Liver (tissue), 9 donors: ENCODE data around the gene ZBTB47. TPM values are rescaled to one million over a fixed set of nuclear protein-coding genes. Genes with fewer than 3 reads are reported as not detected.

Source experiments
- DNase-seq: peaks from one replicate; pipeline ENCODE4 v3.0.0-alpha.2; 2017; ENCODE audit warnings: low spot score
- H3K27ac ChIP-seq, 2 donors: one replicate each; pipeline ENCODE4 v1.7.0; 2013; ENCODE audit warnings: inconsistent platforms in 2 of 2, low read length in 2 of 2, control low read depth in 1 of 2, low read depth in 1 of 2, mild to moderate bottlenecking in 1 of 2
- H3K27me3 ChIP-seq, 4 donors: one replicate each; pipeline versions ENCODE4 v1.6.1 to v1.7.0; 2013; ENCODE audit warnings: low read length in 3 of 4, inconsistent platforms in 1 of 4, mild to moderate bottlenecking in 1 of 4, moderate library complexity in 1 of 4; ENCODE audit not compliant: control insufficient read depth in 4 of 4, insufficient read depth in 4 of 4
- H3K36me3 ChIP-seq, 4 donors: one replicate each; pipeline versions ENCODE4 v1.6.1 to v1.7.0; 2013; ENCODE audit warnings: low read length in 3 of 4, mild to moderate bottlenecking in 3 of 4, low read depth in 1 of 4, moderate library complexity in 1 of 4; ENCODE audit not compliant: control insufficient read depth in 4 of 4, insufficient read depth in 3 of 4
- H3K4me1 ChIP-seq, 4 donors: one replicate each; pipeline versions ENCODE4 v1.6.1 to v1.7.0; 2013; ENCODE audit warnings: low read length in 3 of 4, mild to moderate bottlenecking in 3 of 4, moderate library complexity in 1 of 4; ENCODE audit not compliant: control insufficient read depth in 4 of 4, insufficient read depth in 4 of 4
- H3K4me3 ChIP-seq, 3 donors: one replicate each; pipeline versions ENCODE4 v1.6.1 to v1.7.0; 2013; ENCODE audit warnings: low read length in 3 of 3, control low read depth in 1 of 3, low read depth in 1 of 3, mild to moderate bottlenecking in 1 of 3
- H3K9ac ChIP-seq, 2 donors: one replicate each; pipeline ENCODE4 v1.7.0; 2013; ENCODE audit warnings: low read length in 2 of 2, mild to moderate bottlenecking in 2 of 2, moderate library complexity in 2 of 2, control low read depth in 1 of 2, low read depth in 1 of 2
- H3K9me3 ChIP-seq, 4 donors: one replicate each; pipeline versions ENCODE4 v1.6.1 to v1.7.0; 2013; ENCODE audit warnings: low read length in 3 of 4; ENCODE audit not compliant: control insufficient read depth in 4 of 4
- EGR1 ChIP-seq, 2 donors: IDR thresholded peaks; 2 replicates each; pipeline ENCODE4 v1.6.1; 2016 to 2018; ENCODE audit warnings: antibody characterized with exemption in 2 of 2, low read depth in 2 of 2
- FOXA2 ChIP-seq: IDR thresholded peaks from 2 replicates; pipeline ENCODE4 v1.6.1; 2016; ENCODE audit warnings: antibody characterized with exemption
- GABPA ChIP-seq, 2 donors: IDR thresholded peaks in 1 of 2; conservative IDR thresholded peaks in 1 of 2; 2 replicates each; pipeline ENCODE4 v1.6.1; 2016; ENCODE audit warnings: antibody characterized with exemption in 2 of 2, mild to moderate bottlenecking in 1 of 2, moderate library complexity in 1 of 2
- HNF4A ChIP-seq, 2 donors: conservative IDR thresholded peaks; 2 replicates each; pipeline ENCODE4 v1.6.1; 2016; ENCODE audit warnings: antibody characterized with exemption in 2 of 2, mild to moderate bottlenecking in 2 of 2
- HNF4G ChIP-seq: IDR thresholded peaks from 2 replicates; pipeline ENCODE4 v1.6.1; 2016; ENCODE audit warnings: antibody characterized with exemption
- MAX ChIP-seq: IDR thresholded peaks from 2 replicates; pipeline ENCODE4 v1.6.1; 2016; ENCODE audit warnings: antibody characterized with exemption
- NR2F2 ChIP-seq: IDR thresholded peaks from 2 replicates; pipeline ENCODE4 v1.6.1; 2016; ENCODE audit warnings: antibody characterized with exemption
- RAD21 ChIP-seq, 2 donors: IDR thresholded peaks; 2 replicates each; pipeline ENCODE4 v1.6.1; 2016; ENCODE audit warnings: antibody characterized with exemption in 2 of 2, mild to moderate bottlenecking in 2 of 2
- REST ChIP-seq: IDR thresholded peaks from 2 replicates; pipeline ENCODE4 v1.6.1; 2016; ENCODE audit warnings: antibody characterized with exemption, mild to moderate bottlenecking
- RXRA ChIP-seq, 2 donors: IDR thresholded peaks; 2 replicates each; pipeline ENCODE4 v1.6.1; 2017 to 2018; ENCODE audit warnings: antibody characterized with exemption in 2 of 2, mild to moderate bottlenecking in 1 of 2
- SP1 ChIP-seq: IDR thresholded peaks from 2 replicates; pipeline ENCODE4 v1.6.1; 2018; ENCODE audit warnings: antibody characterized with exemption, mild to moderate bottlenecking
- TAF1 ChIP-seq: conservative IDR thresholded peaks from 2 replicates; pipeline ENCODE4 v1.6.1; 2016; ENCODE audit warnings: antibody characterized with exemption, mild to moderate bottlenecking
- YY1 ChIP-seq: IDR thresholded peaks from 2 replicates; pipeline ENCODE4 v1.6.1; 2016; ENCODE audit warnings: antibody characterized with exemption, mild to moderate bottlenecking
- WGBS: extraction: QIAGEN DNeasy Blood & Tissue Kit; methylation state at CpG from one replicate; pipeline ENCODE4 v1.1.7; 2013; 5-methylcytosine and 5-hydroxymethylcytosine counted together
- polyA plus RNA-seq, 2 donors: library from polyadenylated mRNA; stranded (reverse) in 1 of 2; unstranded in 1 of 2; fragments of 200-250 nt in 1 of 2; fragments of >200 nt in 1 of 2; fragmentation: Nextera tagmentation in 1 of 2; extraction: Ambion mirVana in 1 of 2; gene quantifications; one replicate each; pipeline versions ENCODE4 v1.2.1 to v1.2.3, GENCODE V29; 2013 to 2015
- total RNA-seq, 2 donors: library from RNA; depleted of rRNA; stranded (reverse); fragments of >200 nt; gene quantifications; one replicate each; pipeline ENCODE4 v1.2.3, GENCODE V29; 2014
- TF ChIP-seq, protein P1 (sequence below): IDR thresholded peaks from 2 replicates; pipeline ENCODE4 v1.6.1; 2016; ENCODE audit warnings: antibody characterized with exemption
- TF ChIP-seq, protein P2 (sequence below): fragments of 150-350 bp; IDR thresholded peaks from 2 replicates; pipeline ENCODE4 v1.5.1; 2017; ENCODE audit warnings: improper control_type of control experiment, low read depth, low read length; ENCODE audit not compliant: missing input control
- TF ChIP-seq, protein P3 (sequence below): IDR thresholded peaks from 2 replicates; pipeline ENCODE4 v1.6.1; 2016; ENCODE audit warnings: antibody characterized with exemption
- donor health status: healthy.
- donor health status: healthy.
- donor health status: healthy.
- donor health status: healthy.
- donor health status: healthy.

Gene ZBTB47
- total and polyA plus RNA-seq, 4 donors = 0.42 to 7.4 (median 4.2) TPM

- H3K4me1 ChIP-seq = no peaks in the 10 kb centered on the region
- 81% methylated on average over 5 of the region's 5 CpGs for WGBS
- no peaks in the 10 kb centered on the region for H3K36me3 ChIP-seq
- H3K4me3 ChIP-seq = no peak overlapping the region
- H3K27ac ChIP-seq = no peak overlapping the region
- H3K27me3 ChIP-seq = no peaks in the 10 kb centered on the region
- no peaks in the 10 kb centered on the region for H3K9me3 ChIP-seq
- DNase-seq = no peak
- H3K9ac ChIP-seq = no peak overlapping the region
- TF ChIP-seq, protein P1, sequence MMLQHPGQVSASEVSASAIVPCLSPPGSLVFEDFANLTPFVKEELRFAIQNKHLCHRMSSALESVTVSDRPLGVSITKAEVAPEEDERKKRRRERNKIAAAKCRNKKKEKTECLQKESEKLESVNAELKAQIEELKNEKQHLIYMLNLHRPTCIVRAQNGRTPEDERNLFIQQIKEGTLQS = no peak
- no peak for TF ChIP-seq TAF1
- TF ChIP-seq MAX = no peak
- TF ChIP-seq EGR1 (IDR thresholded peaks at IDR 0.05; ENCODE audit: low read depth in 2 of 2) = no peak
- TF ChIP-seq RXRA (IDR thresholded peaks at IDR 0.05) = no peak
- no peak for TF ChIP-seq SP1
- TF ChIP-seq NR2F2 = no peak
- no peak for TF ChIP-seq FOXA2
- TF ChIP-seq REST = no peak
- TF ChIP-seq, protein P2, sequence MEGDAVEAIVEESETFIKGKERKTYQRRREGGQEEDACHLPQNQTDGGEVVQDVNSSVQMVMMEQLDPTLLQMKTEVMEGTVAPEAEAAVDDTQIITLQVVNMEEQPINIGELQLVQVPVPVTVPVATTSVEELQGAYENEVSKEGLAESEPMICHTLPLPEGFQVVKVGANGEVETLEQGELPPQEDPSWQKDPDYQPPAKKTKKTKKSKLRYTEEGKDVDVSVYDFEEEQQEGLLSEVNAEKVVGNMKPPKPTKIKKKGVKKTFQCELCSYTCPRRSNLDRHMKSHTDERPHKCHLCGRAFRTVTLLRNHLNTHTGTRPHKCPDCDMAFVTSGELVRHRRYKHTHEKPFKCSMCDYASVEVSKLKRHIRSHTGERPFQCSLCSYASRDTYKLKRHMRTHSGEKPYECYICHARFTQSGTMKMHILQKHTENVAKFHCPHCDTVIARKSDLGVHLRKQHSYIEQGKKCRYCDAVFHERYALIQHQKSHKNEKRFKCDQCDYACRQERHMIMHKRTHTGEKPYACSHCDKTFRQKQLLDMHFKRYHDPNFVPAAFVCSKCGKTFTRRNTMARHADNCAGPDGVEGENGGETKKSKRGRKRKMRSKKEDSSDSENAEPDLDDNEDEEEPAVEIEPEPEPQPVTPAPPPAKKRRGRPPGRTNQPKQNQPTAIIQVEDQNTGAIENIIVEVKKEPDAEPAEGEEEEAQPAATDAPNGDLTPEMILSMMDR = no peak
- TF ChIP-seq GABPA (IDR thresholded peaks at IDR 0.05 in 1 of 2, conservative IDR thresholded peaks at IDR 0.05 in 1 of 2) = no peak
Observed at GRCh38 chr3:42712688-42713372, 59.3 kb downstream of the ZBTB47 start.

DNA sequence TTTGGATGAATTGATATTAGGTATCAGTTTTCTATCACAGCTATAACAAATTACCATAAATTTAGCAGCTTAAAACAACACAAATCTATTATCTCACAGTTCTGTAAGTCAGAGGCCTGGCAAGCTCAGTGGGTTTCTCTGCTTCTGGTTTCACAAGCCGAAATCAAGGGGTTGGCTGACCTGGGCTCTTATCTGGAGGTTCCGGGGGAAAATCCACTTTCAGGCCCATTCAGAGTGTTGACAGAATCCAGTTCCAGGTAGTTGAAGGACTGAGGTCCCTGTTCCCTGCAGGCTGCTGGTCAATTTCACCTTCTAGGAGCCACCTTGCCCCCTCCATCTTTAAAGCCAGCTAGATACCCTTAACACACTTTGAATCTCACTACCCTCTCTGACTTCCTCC is 60.2 kb downstream of the ZBTB47 start:
- H3K27ac ChIP-seq = no peak overlapping the region
- no peaks in the 10 kb centered on the region for H3K27me3 ChIP-seq
- H3K4me3 ChIP-seq = no peak overlapping the region
- H3K36me3 ChIP-seq = no peaks in the 10 kb centered on the region
- H3K4me1 ChIP-seq = no peaks in the 10 kb centered on the region
- no peak overlapping the region for H3K9ac ChIP-seq
- WGBS = 94% methylated on average over 2 of the region's 2 CpGs
- no peak for DNase-seq
- H3K9me3 ChIP-seq = no peaks in the 10 kb centered on the region
- TF ChIP-seq, protein P3, sequence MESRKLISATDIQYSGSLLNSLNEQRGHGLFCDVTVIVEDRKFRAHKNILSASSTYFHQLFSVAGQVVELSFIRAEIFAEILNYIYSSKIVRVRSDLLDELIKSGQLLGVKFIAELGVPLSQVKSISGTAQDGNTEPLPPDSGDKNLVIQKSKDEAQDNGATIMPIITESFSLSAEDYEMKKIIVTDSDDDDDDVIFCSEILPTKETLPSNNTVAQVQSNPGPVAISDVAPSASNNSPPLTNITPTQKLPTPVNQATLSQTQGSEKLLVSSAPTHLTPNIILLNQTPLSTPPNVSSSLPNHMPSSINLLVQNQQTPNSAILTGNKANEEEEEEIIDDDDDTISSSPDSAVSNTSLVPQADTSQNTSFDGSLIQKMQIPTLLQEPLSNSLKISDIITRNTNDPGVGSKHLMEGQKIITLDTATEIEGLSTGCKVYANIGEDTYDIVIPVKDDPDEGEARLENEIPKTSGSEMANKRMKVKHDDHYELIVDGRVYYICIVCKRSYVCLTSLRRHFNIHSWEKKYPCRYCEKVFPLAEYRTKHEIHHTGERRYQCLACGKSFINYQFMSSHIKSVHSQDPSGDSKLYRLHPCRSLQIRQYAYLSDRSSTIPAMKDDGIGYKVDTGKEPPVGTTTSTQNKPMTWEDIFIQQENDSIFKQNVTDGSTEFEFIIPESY = no peak
- TF ChIP-seq RXRA (IDR thresholded peaks at IDR 0.05) (no peak), HNF4G (no peak), RAD21 (IDR thresholded peaks at IDR 0.05) (no peak), REST (no peak), NR2F2 (no peak), EGR1 (IDR thresholded peaks at IDR 0.05; ENCODE audit: low read depth in 2 of 2) (no peak), HNF4A (conservative IDR thresholded peaks at IDR 0.05) (no peak), YY1 (no peak), SP1 (no peak), TAF1 (no peak), GABPA (IDR thresholded peaks at IDR 0.05 in 1 of 2, conservative IDR thresholded peaks at IDR 0.05 in 1 of 2) (no peak)
- TF ChIP-seq, protein P2 = no peak
- TF ChIP-seq, protein P1 = no peak
